GM12892 (cell line): ENCODE measurements around the gene ALDH2.
A peak's percentile ranks its signal among the peaks of the same experiment; 100 is the strongest.
"Not testable (repeated sequence)": the region's sequence is repeated elsewhere in the genome, so short reads cannot be mapped to it uniquely, and the experiment has no call there.

Source experiments
- DNase-seq: peaks from one replicate; pipeline ENCODE4 v3.0.0; 2011; ENCODE audit not compliant: insufficient read length
- FAIRE-seq: peaks from 2 replicates; lab custom pipeline; 2011; peaks lifted over from hg19 to GRCh38; lab: Jason Lieb, UNC
- POLR2A ChIP-seq: IDR thresholded peaks from 2 replicates; pipeline ENCODE4 v1.6.1; 2011; ENCODE audit warnings: low read depth, low read length, control low read depth
- POLR2AphosphoS5 ChIP-seq: IDR thresholded peaks from 2 replicates; pipeline ENCODE4 v1.6.1; 2011; ENCODE audit warnings: low read depth, low read length, control low read depth
- TAF1 ChIP-seq: IDR thresholded peaks from 2 replicates; pipeline ENCODE4 v1.6.1; 2011; ENCODE audit warnings: low read depth, mild to moderate bottlenecking, control low read depth, low read length, borderline replicate concordance

ALDH2 gene

GRCh38 chr12:111761706-111762105 is 5.0 kb upstream of the ALDH2 start:
- TF ChIP-seq POLR2AphosphoS5 (no peak), TAF1 (no peak), POLR2A (no peak)
- DNase-seq: no peak
- FAIRE-seq: peak; percentile 90

- DNase-seq, FAIRE-seq: not testable (repeated sequence)
Measured at GRCh38 chr12:111763552-111763951, 3.2 kb upstream of the ALDH2 start.

- TF ChIP-seq POLR2A: no peak
- TF ChIP-seq TAF1: no peak
- TF ChIP-seq POLR2AphosphoS5: no peak
- FAIRE-seq: peak; percentile 84
- DNase-seq: no peak
Measured at GRCh38 chr12:111764120-111764821, 2.5 kb upstream of the ALDH2 start.

- no peak for TF ChIP-seq TAF1
- TF ChIP-seq POLR2AphosphoS5: no peak
- no peak for TF ChIP-seq POLR2A
- DNase-seq (no peak), FAIRE-seq (no peak)
Measured at GRCh38 chr12:111767362-111768158, 827 bp downstream of the ALDH2 start.

- FAIRE-seq (no peak), DNase-seq (no peak)
- TF ChIP-seq POLR2AphosphoS5 (no peak), TAF1 (no peak), POLR2A (no peak)
Measured at GRCh38 chr12:111768159-111768895, 1.6 kb downstream of the ALDH2 start.

GRCh38 chr12:111769599-111769998 is 2.9 kb downstream of the ALDH2 start:
- DNase-seq (no peak), FAIRE-seq (no peak)
- TF ChIP-seq POLR2AphosphoS5 (no peak), TAF1 (no peak), POLR2A (no peak)

- no peak for TF ChIP-seq POLR2A
- no peak for TF ChIP-seq TAF1
- TF ChIP-seq POLR2AphosphoS5: no peak
- peak; percentile 74 for FAIRE-seq
- DNase-seq: no peak
Measured at GRCh38 chr12:111773801-111774551, 7.2 kb downstream of the ALDH2 start.

- TF ChIP-seq POLR2A (peak; percentile 64), TAF1 (no peak), POLR2AphosphoS5 (peak; percentile 65)
- FAIRE-seq: peak; percentile 81
- DNase-seq: no peak
Measured at GRCh38 chr12:111775205-111776193, 8.8 kb downstream of the ALDH2 start.

GRCh38 chr12:111776836-111777344 is 10.2 kb downstream of the ALDH2 start:
- TF ChIP-seq POLR2AphosphoS5 (no peak), POLR2A (no peak), TAF1 (no peak)
- FAIRE-seq (no peak), DNase-seq (no peak)
